Mucosa of rectum (tissue), 2 donors: ENCODE data around the gene UNC13C.

Experiments
- H3K27ac ChIP-seq, 2 donors: one replicate each; pipeline ENCODE4 v1.7.0; 2013; ENCODE audit warnings: inconsistent platforms in 2 of 2, low read depth in 2 of 2, low read length in 2 of 2
- H3K27me3 ChIP-seq, 2 donors: one replicate each; pipeline ENCODE4 v1.7.0; 2013; ENCODE audit warnings: low read length in 2 of 2; ENCODE audit not compliant: control insufficient read depth in 2 of 2, insufficient read depth in 2 of 2
- H3K36me3 ChIP-seq, 2 donors: one replicate each; pipeline ENCODE4 v1.7.0; 2013; ENCODE audit warnings: low read length in 2 of 2; ENCODE audit not compliant: control insufficient read depth in 2 of 2, insufficient read depth in 2 of 2
- H3K4me1 ChIP-seq, 2 donors: one replicate each; pipeline ENCODE4 v1.7.0; 2013; ENCODE audit warnings: low read length in 2 of 2, mild to moderate bottlenecking in 1 of 2; ENCODE audit not compliant: control insufficient read depth in 2 of 2, insufficient read depth in 2 of 2
- H3K4me3 ChIP-seq, 2 donors: one replicate each; pipeline ENCODE4 v1.7.0; 2013; ENCODE audit warnings: low read length in 2 of 2
- H3K9ac ChIP-seq, 2 donors: one replicate each; pipeline ENCODE4 v1.7.0; 2013; ENCODE audit warnings: low read length in 2 of 2, low read depth in 1 of 2, mild to moderate bottlenecking in 1 of 2
- H3K9me3 ChIP-seq, 2 donors: one replicate each; pipeline ENCODE4 v1.7.0; 2013; ENCODE audit warnings: low read length in 2 of 2; ENCODE audit not compliant: control insufficient read depth in 2 of 2
- donor health status: healthy.
- donor health status: Normal muscosa, but diverticular disease.

UNC13C gene

DNA sequence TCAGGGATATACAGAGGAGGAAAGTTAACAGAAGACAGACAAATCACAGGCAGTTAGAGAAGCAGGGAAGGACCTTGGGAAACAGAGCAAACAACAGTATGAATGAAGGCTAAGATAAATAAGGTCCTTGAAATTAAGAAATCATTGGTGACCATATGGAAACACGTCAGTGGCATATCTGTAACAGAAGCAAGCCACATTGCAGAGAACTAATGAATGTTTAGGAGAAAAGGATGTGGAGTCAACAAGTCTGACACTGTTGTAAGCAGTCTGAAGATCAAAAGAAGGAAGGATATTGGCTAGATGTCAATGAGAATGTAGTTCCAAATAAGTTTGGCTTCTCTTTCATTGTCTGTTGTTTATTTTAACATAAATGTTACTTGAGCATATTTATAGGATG is 542.4 kb downstream of the UNC13C start:
- H3K27me3 ChIP-seq: no peaks in the 10 kb centered on the region
- no peaks in the 10 kb centered on the region for H3K9me3 ChIP-seq
- H3K36me3 ChIP-seq: no peaks in the 10 kb centered on the region
- H3K4me3 ChIP-seq: no peak overlapping the region
- H3K4me1 ChIP-seq: no peaks in the 10 kb centered on the region
- H3K9ac ChIP-seq: no peak overlapping the region
- no peak overlapping the region for H3K27ac ChIP-seq

GRCh38 chr15:54521206-54521605 is 543.0 kb downstream of the UNC13C start:
- Histone ChIP-seq H3K4me3 (no peak overlapping the region), H3K27ac (no peak overlapping the region), H3K36me3 (no peaks in the 10 kb centered on the region), H3K27me3 (no peaks in the 10 kb centered on the region), H3K4me1 (no peaks in the 10 kb centered on the region), H3K9ac (no peak overlapping the region), H3K9me3 (no peaks in the 10 kb centered on the region)

DNA sequence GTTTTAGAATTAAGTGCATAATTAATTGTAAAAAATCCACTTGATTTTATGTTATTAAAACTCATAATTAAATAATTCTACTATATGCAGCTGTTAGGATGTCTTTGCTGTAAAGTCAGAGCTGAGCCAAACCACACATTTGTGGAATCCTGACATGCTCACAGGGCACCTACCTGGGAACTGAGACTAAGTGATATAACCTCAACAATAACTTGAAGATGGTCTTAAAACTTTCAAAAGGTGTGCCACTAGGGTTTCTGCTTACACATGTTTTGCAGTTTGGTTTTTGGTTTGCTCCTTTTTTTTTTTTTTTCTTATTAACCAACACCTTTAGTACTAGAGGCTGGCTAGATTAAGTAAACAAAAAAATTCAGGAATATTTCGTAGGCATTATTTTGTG is 549.8 kb downstream of the UNC13C start:
- no peaks in the 10 kb centered on the region for H3K9me3 ChIP-seq
- no peaks in the 10 kb centered on the region for H3K4me1 ChIP-seq
- no peak overlapping the region for H3K4me3 ChIP-seq
- H3K27ac ChIP-seq: no peak overlapping the region
- H3K36me3 ChIP-seq: no peaks in the 10 kb centered on the region
- no peaks in the 10 kb centered on the region for H3K27me3 ChIP-seq
- no peak overlapping the region for H3K9ac ChIP-seq

GRCh38 chr15:54540721-54541120 is 562.5 kb downstream of the UNC13C start:
- Histone ChIP-seq H3K4me3 (no peak overlapping the region), H3K36me3 (no peaks in the 10 kb centered on the region), H3K27me3 (no peaks in the 10 kb centered on the region), H3K4me1 (no peaks in the 10 kb centered on the region), H3K9me3 (peaks cover 0 to 2% of the 10 kb centered on the region in 2 donors), H3K9ac (no peak overlapping the region), H3K27ac (no peak overlapping the region)

GRCh38 chr15:54547491-54547890 is 569.2 kb downstream of the UNC13C start:
- Histone ChIP-seq H3K36me3 (no peaks in the 10 kb centered on the region), H3K9ac (no peak overlapping the region), H3K9me3 (no peaks in the 10 kb centered on the region), H3K27ac (no peak overlapping the region), H3K4me1 (no peaks in the 10 kb centered on the region), H3K4me3 (no peak overlapping the region), H3K27me3 (no peaks in the 10 kb centered on the region)

DNA sequence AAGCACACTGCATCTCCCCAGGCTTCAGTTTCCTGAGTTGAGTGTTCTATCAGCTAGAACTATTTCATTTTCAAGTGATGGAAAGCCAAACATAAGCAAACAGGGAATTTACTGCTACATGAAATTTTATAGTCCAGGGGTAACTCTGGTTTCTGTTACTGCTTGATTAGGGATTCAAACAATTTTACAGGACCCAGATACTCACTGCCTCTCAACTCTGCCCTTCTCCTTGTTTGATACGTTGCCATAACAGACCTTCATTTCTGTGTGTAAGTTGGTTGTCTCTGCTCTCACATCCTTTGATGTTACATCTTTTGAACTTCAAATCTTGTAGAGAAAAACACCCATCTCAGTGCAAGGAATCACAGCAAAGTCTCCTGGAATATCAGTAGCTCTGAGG is 572.7 kb downstream of the UNC13C start:
- Histone ChIP-seq H3K4me1 (no peaks in the 10 kb centered on the region), H3K27me3 (no peaks in the 10 kb centered on the region), H3K9ac (no peak overlapping the region), H3K9me3 (no peaks in the 10 kb centered on the region), H3K4me3 (no peak overlapping the region), H3K27ac (no peak overlapping the region), H3K36me3 (no peaks in the 10 kb centered on the region)

GRCh38 chr15:54556231-54556630 is 578.0 kb downstream of the UNC13C start:
- Histone ChIP-seq H3K9me3 (no peaks in the 10 kb centered on the region), H3K4me3 (no peak overlapping the region), H3K27ac (no peak overlapping the region), H3K36me3 (no peaks in the 10 kb centered on the region), H3K4me1 (no peaks in the 10 kb centered on the region), H3K27me3 (no peaks in the 10 kb centered on the region), H3K9ac (no peak overlapping the region)

GRCh38 chr15:54559405-54560069 is 581.3 kb downstream of the UNC13C start:
- no peak overlapping the region for H3K4me3 ChIP-seq
- no peak overlapping the region for H3K9ac ChIP-seq
- H3K27ac ChIP-seq: no peak overlapping the region
- no peaks in the 10 kb centered on the region for H3K27me3 ChIP-seq
- H3K9me3 ChIP-seq: no peaks in the 10 kb centered on the region
- no peaks in the 10 kb centered on the region for H3K4me1 ChIP-seq
- H3K36me3 ChIP-seq: no peaks in the 10 kb centered on the region

- Histone ChIP-seq H3K9me3 (no peaks in the 10 kb centered on the region), H3K4me1 (no peaks in the 10 kb centered on the region), H3K9ac (no peak overlapping the region), H3K4me3 (no peak overlapping the region), H3K27me3 (no peaks in the 10 kb centered on the region), H3K27ac (no peak overlapping the region), H3K36me3 (no peaks in the 10 kb centered on the region)
Observed at GRCh38 chr15:54560417-54560816, 582.2 kb downstream of the UNC13C start.

GRCh38 chr15:54564166-54564565 is 585.9 kb downstream of the UNC13C start:
- no peak overlapping the region for H3K27ac ChIP-seq
- no peak overlapping the region for H3K4me3 ChIP-seq
- H3K36me3 ChIP-seq: no peaks in the 10 kb centered on the region
- H3K9ac ChIP-seq: no peak overlapping the region
- H3K4me1 ChIP-seq: no peaks in the 10 kb centered on the region
- H3K9me3 ChIP-seq: no peaks in the 10 kb centered on the region
- no peaks in the 10 kb centered on the region for H3K27me3 ChIP-seq

- Histone ChIP-seq H3K4me1 (no peaks in the 10 kb centered on the region), H3K36me3 (no peaks in the 10 kb centered on the region), H3K27me3 (no peaks in the 10 kb centered on the region)
Observed at GRCh38 chr15:54566654-54567053, 588.4 kb downstream of the UNC13C start.

More at GRCh38 chr15:54566654-54567053, 588.4 kb downstream of the UNC13C start:
- Histone ChIP-seq H3K9me3 (no peaks in the 10 kb centered on the region), H3K27ac (no peak overlapping the region), H3K4me3 (no peak overlapping the region), H3K9ac (no peak overlapping the region)
